Vagina (tissue), 2 donors: ENCODE data around the gene PSORS1C1. TPM values are rescaled to one million over a fixed set of nuclear protein-coding genes. Genes with fewer than 3 reads are reported as not detected.

Experiments
- DNase-seq, 2 donors: peaks; one replicate each; pipeline ENCODE4 v3.0.0-alpha.2; 2017; ENCODE audit errors: extremely low spot score in 2 of 2
- H3K27ac ChIP-seq: fragments of 200-600 bp; sonication (generic); one replicate; pipeline ENCODE4 v1.5.1; 2019
- H3K27me3 ChIP-seq: fragments of 200-600 bp; sonication (generic); one replicate; pipeline ENCODE4 v1.5.1; 2019
- H3K36me3 ChIP-seq, 2 donors: fragments of 200-600 bp; sonication (generic); one replicate each; pipeline ENCODE4 v1.5.1; 2017 to 2019
- H3K4me1 ChIP-seq: fragments of 200-600 bp; sonication (generic); one replicate; pipeline ENCODE4 v1.5.1; 2019
- H3K4me3 ChIP-seq, 2 donors: fragments of 200-600 bp; sonication (generic); 1 replicate in 1 of 2; 2 replicates in 1 of 2; pipeline ENCODE4 v1.5.1; 2016 to 2019
- H3K9me3 ChIP-seq: fragments of 200-600 bp; sonication (generic); one replicate; pipeline ENCODE4 v1.5.1; 2019
- POLR2A ChIP-seq, 2 donors: fragments of 450-650 bp; IDR thresholded peaks; one replicate each; pipeline ENCODE4 v1.6.1; 2017; ENCODE audit warnings: antibody characterized with exemption in 2 of 2, mild to moderate bottlenecking in 2 of 2, moderate library complexity in 2 of 2
- POLR2AphosphoS5 ChIP-seq, 2 donors: sonication (generic); formaldehyde crosslinking; IDR thresholded peaks; one replicate each; pipeline ENCODE4 v1.9.0; 2017; ENCODE audit warnings: antibody characterized with exemption in 2 of 2, mild to moderate bottlenecking in 2 of 2, low read depth in 1 of 2; ENCODE audit not compliant: insufficient read depth in 1 of 2
- intact Hi-C: fragments of 100-400 bp; cut with DNase I; formaldehyde crosslinking; loops from one replicate; pipeline ENCODE4 v1.15.1; 2023
- total RNA-seq: library from RNA; depleted of rRNA; stranded (reverse); fragments of >200 nt; gene quantifications from one replicate; pipeline ENCODE4 v1.2.3, GENCODE V29; 2016
- TF ChIP-seq, protein P1 (sequence below), 3 experiments: fragments of 450-650 bp in 2 of 3; fragments of 200-600 bp in 1 of 3; sonication (generic) in 1 of 3; IDR thresholded peaks; one replicate each; pipeline ENCODE4 v1.5.1; 2017 to 2019; ENCODE audit warnings: antibody characterized with exemption in 3 of 3, mild to moderate bottlenecking in 2 of 3, moderate library complexity in 2 of 3

The PSORS1C1 gene
- total RNA-seq, 1 donor from 2014 or later, result 9.6 TPM

DNA sequence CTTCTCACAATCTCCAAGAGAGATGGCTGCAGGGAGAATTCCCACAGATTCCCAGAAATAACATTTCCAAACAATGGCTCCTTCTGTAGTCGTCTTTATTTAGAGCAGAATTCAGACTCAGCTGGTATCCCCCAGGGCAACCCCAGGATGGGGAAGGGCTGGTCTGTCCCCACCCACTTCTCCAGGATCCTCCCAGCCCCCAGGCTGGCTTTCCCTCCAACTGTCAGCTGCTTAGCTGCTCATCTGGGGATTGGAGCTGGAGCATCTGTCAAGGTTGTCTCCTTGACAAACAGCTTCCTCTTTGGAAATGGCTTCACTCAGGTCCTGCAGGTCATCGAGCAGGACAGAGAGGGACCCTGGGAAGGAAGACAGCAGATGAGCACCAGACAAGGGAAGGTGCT lies 27.8 kb downstream of the PSORS1C1 start:
- peaks cover 0 to 5% of the 10 kb centered on the region in 2 donors for H3K36me3 ChIP-seq
- no peaks in the 10 kb centered on the region for H3K27me3 ChIP-seq
- H3K4me1 ChIP-seq, result peaks cover 18% of the 10 kb centered on the region
- H3K9me3 ChIP-seq, result no peaks in the 10 kb centered on the region
- intact Hi-C loops, result no loop called here
- TF ChIP-seq, protein P1, sequence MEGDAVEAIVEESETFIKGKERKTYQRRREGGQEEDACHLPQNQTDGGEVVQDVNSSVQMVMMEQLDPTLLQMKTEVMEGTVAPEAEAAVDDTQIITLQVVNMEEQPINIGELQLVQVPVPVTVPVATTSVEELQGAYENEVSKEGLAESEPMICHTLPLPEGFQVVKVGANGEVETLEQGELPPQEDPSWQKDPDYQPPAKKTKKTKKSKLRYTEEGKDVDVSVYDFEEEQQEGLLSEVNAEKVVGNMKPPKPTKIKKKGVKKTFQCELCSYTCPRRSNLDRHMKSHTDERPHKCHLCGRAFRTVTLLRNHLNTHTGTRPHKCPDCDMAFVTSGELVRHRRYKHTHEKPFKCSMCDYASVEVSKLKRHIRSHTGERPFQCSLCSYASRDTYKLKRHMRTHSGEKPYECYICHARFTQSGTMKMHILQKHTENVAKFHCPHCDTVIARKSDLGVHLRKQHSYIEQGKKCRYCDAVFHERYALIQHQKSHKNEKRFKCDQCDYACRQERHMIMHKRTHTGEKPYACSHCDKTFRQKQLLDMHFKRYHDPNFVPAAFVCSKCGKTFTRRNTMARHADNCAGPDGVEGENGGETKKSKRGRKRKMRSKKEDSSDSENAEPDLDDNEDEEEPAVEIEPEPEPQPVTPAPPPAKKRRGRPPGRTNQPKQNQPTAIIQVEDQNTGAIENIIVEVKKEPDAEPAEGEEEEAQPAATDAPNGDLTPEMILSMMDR (IDR thresholded peaks at IDR 0.05), result no peak
- TF ChIP-seq POLR2A (IDR thresholded peaks at IDR 0.05) (no peak), POLR2AphosphoS5 (IDR thresholded peaks at IDR 0.05; ENCODE audit: insufficient read depth in 1 of 2, low read depth in 1 of 2) (no peak)
- H3K4me3 ChIP-seq, result no peak overlapping the region
- DNase-seq, result no peak
- H3K27ac ChIP-seq, result no peak overlapping the region

DNA sequence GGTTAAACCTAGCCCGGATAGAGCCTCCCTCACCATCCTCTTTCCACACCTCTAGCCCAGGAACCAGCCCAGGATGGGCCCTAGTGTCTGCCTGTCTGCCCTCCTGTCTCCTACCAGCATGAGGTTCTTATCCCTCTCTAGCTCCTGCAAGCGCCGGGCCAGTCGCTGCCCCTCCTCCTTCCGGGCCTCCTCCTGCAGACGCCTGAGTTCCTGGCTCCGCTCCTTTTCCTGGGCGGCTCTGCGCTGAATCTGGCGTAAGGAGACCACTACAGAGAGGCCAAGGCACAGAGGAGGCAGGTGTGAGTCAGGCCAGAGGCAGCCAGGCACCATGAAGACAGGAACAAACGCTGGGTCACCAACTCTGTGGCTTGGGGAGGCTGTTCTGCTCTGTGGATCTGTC lies 28.5 kb downstream of the PSORS1C1 start:
- Histone ChIP-seq H3K9me3 (no peaks in the 10 kb centered on the region), H3K4me1 (peaks cover 12% of the 10 kb centered on the region), H3K4me3 (no peak overlapping the region), H3K36me3 (peaks cover 0 to 5% of the 10 kb centered on the region in 2 donors), H3K27me3 (no peaks in the 10 kb centered on the region), H3K27ac (no peak overlapping the region)
- no peak for DNase-seq
- intact Hi-C loops, result no loop called here
- TF ChIP-seq POLR2AphosphoS5 (IDR thresholded peaks at IDR 0.05; ENCODE audit: insufficient read depth in 1 of 2, low read depth in 1 of 2) (no peak), POLR2A (IDR thresholded peaks at IDR 0.05) (no peak)
- TF ChIP-seq, protein P1 (IDR thresholded peaks at IDR 0.05), result no peak

DNA sequence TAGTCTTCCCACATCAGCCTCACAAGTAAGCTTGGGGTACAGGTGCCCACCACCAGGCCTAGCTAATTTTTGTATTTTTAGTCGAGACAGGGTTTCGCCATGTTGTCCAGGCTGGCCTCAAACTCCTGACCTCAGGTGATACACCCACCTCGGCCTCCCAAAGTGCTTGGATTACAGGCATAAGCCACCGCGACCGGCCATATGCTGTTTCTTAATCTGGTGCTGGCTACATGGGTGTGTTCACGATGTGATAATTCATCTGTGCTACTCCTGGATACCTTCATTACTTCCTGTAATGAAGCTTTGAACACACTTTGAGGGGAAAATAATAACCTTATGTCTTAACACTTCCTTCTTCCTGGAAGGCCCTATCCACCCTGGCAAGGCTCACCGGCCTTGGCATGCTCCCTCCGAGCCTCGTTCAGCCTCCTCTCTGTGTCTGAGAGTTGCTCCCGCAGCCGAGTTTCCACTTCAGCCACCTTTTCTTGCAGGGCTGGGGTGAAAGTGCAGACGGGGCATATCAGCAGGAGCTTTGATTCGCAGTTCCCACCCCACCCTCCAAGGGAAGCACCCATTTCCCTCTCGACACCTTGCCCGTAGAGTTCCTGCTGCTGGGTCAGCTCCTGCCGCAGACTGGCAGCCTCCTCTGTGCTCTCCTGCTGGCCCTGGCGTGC lies 29.8 kb downstream of the PSORS1C1 start:
- no peak overlapping the region for H3K4me3 ChIP-seq
- H3K36me3 ChIP-seq, result peaks cover 0 to 9% of the 10 kb centered on the region in 2 donors
- TF ChIP-seq POLR2A (IDR thresholded peaks at IDR 0.05) (no peak), POLR2AphosphoS5 (IDR thresholded peaks at IDR 0.05; ENCODE audit: insufficient read depth in 1 of 2, low read depth in 1 of 2) (no peak)
- TF ChIP-seq, protein P1 (IDR thresholded peaks at IDR 0.05), result no peak
- no peaks in the 10 kb centered on the region for H3K9me3 ChIP-seq
- H3K27ac ChIP-seq, result no peak overlapping the region
- peaks cover 2% of the 10 kb centered on the region for H3K4me1 ChIP-seq
- DNase-seq, result no peak
- intact Hi-C loops, result no loop called here
- no peaks in the 10 kb centered on the region for H3K27me3 ChIP-seq

DNA sequence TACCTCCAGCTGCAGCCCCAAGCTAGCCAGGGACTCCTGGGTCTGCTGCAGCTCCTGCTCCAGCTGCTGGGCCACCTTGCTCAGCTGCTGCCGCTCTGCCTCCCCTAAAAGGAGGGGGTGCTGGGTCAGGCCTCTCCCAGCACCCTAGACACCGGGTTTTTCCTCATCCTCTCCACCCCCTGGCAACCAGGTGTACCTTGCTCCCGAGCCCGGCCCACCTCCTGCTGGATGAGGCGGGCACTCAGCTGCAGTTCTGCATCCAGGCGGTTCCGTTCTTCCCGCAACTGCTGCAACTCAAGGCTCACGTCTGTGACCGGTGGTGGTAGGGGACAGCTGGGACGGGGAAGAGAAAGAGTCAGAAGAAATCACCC lies 30.4 kb downstream of the PSORS1C1 start:
- Histone ChIP-seq H3K27me3 (no peaks in the 10 kb centered on the region), H3K4me1 (no peaks in the 10 kb centered on the region), H3K9me3 (no peaks in the 10 kb centered on the region), H3K27ac (no peak overlapping the region), H3K36me3 (peaks cover 0 to 14% of the 10 kb centered on the region in 2 donors), H3K4me3 (no peak overlapping the region)
- no peak for TF ChIP-seq POLR2AphosphoS5 (IDR thresholded peaks at IDR 0.05; ENCODE audit: insufficient read depth in 1 of 2, low read depth in 1 of 2)
- no peak for TF ChIP-seq POLR2A (IDR thresholded peaks at IDR 0.05)
- TF ChIP-seq, protein P1 (IDR thresholded peaks at IDR 0.05), result no peak
- no peak for DNase-seq
- intact Hi-C loops, result no loop called here

DNA sequence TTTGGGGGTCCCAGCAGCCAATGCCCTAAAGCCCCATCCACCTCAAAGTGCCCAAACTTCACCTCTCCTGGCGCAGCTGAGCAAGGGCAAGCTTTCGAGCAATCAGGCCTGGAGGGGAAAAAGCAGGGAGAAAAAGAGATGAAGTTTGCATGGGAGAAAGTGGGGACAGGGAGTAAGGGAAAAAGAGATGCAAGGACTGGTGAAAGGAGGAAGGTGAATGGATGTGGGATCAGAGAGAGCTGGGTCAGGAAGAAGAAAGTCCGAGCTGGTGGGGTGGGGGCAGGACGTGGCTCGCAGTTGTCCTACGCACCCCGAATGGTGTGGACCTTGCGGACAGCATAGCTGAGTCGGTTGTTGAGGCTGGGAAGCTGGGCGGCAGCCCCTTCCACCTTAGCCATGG lies 30.8 kb downstream of the PSORS1C1 start:
- no peaks in the 10 kb centered on the region for H3K4me1 ChIP-seq
- no peaks in the 10 kb centered on the region for H3K27me3 ChIP-seq
- no peaks in the 10 kb centered on the region for H3K9me3 ChIP-seq
- TF ChIP-seq POLR2AphosphoS5 (IDR thresholded peaks at IDR 0.05; ENCODE audit: insufficient read depth in 1 of 2, low read depth in 1 of 2) (no peak), POLR2A (IDR thresholded peaks at IDR 0.05) (no peak)
- TF ChIP-seq, protein P1 (IDR thresholded peaks at IDR 0.05), result no peak
- H3K27ac ChIP-seq, result no peak overlapping the region
- no peak for DNase-seq
- intact Hi-C loops, result no loop called here
- H3K36me3 ChIP-seq, result peaks cover 0 to 18% of the 10 kb centered on the region in 2 donors
- H3K4me3 ChIP-seq, result no peak overlapping the region
